Upper lobe of left lung (tissue), 4 donors: ENCODE results near the gene EIPR1.

ENCODE experiments used
- POLR2A ChIP-seq, 4 donors: fragments of 450-650 bp; IDR thresholded peaks; one replicate each; pipeline ENCODE4 v1.5.1; 2016 to 2017; ENCODE audit warnings: antibody characterized with exemption in 4 of 4, mild to moderate bottlenecking in 2 of 4
- POLR2AphosphoS5 ChIP-seq, 2 donors: sonication (generic); formaldehyde crosslinking; IDR thresholded peaks; one replicate each; pipeline ENCODE4 v1.5.1; 2017; ENCODE audit warnings: antibody characterized with exemption in 2 of 2
- TF ChIP-seq, protein P1 (sequence below), 6 experiments: fragments of 450-650 bp in 4 of 6; fragments of 200-600 bp in 2 of 6; sonication (generic) in 2 of 6; IDR thresholded peaks; one replicate each; pipeline ENCODE4 v1.5.1; 2016 to 2019; ENCODE audit warnings: antibody characterized with exemption in 6 of 6

DNA sequence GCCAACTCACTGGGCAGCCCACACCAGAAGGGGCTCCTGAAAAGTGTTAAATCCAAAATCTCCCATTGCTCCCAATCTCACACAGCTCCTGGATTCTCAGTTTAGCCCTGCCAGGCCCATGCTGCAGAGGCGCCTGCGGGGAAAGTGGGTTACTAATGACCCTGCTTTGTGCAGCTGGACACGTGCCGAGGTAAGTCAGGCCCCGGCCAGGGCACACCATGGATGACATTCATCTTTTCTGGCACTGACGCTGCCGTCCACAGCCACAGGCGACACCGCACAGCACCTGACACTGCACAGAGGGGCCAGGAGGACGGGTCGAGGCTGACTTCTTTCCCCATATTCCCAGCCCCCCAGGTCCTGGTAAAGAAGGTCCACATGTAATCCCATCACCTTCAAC, 193.5 kb downstream of the EIPR1 start:
- TF ChIP-seq, protein P1, sequence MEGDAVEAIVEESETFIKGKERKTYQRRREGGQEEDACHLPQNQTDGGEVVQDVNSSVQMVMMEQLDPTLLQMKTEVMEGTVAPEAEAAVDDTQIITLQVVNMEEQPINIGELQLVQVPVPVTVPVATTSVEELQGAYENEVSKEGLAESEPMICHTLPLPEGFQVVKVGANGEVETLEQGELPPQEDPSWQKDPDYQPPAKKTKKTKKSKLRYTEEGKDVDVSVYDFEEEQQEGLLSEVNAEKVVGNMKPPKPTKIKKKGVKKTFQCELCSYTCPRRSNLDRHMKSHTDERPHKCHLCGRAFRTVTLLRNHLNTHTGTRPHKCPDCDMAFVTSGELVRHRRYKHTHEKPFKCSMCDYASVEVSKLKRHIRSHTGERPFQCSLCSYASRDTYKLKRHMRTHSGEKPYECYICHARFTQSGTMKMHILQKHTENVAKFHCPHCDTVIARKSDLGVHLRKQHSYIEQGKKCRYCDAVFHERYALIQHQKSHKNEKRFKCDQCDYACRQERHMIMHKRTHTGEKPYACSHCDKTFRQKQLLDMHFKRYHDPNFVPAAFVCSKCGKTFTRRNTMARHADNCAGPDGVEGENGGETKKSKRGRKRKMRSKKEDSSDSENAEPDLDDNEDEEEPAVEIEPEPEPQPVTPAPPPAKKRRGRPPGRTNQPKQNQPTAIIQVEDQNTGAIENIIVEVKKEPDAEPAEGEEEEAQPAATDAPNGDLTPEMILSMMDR (IDR thresholded peaks at IDR 0.05): no peak
- no peak for TF ChIP-seq POLR2AphosphoS5 (IDR thresholded peaks at IDR 0.05)
- TF ChIP-seq POLR2A (IDR thresholded peaks at IDR 0.05): no peak
